ENCODE data around the gene ALG1.
"Not testable (repeated sequence)": the region's sequence is repeated elsewhere in the genome, so short reads cannot be mapped to it uniquely, and the experiment has no call there.

The ALG1 gene

DNA sequence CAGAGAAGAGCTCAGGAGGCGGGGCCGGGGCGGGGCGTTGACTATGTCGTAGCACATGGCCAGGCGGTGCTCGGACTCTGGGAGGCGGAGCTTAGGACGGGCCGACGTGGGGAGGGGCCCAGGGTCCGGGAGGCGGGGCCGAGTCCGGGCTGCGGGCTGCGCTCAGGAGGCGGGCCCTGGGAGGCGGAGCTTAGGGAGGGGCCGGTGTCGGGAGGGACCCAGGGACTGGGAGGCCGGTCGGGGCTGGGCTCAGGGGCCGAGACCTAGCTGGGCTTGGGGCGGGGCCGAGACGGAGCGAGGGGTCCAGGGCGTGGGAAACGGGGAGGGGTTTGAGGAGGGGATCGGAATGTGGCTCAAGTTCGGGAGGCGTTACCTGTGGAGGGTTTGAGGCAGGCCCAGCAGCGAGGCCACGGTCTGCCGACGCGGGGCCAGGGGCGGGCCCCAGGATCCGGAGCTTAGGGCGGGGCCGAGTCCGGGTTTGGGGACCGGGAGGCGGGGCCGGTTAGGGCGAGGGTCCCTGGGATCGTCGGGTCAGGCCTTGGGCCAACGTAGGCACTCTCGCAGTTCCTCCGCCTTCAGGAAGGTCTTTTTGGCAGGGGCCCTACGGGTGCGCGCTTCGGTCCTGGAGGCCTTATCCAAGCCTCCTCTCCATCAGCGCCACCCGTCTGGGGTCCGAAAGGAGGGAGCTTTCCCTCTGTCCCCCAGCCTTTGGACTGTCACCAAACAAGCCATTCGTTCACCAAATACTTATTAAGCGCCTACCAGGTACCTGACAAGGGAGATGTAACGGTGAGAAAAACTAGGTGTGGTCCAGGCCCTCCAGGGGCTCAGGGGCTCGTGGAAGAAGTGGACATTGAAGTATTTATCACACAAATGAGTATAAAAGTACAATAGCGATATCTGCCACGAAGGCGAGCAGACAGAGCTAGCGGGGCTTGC is 26.8 kb downstream of the ALG1 start:
- not testable (repeated sequence) for DNase-seq (ENCODE audit: low spot score)

DNA sequence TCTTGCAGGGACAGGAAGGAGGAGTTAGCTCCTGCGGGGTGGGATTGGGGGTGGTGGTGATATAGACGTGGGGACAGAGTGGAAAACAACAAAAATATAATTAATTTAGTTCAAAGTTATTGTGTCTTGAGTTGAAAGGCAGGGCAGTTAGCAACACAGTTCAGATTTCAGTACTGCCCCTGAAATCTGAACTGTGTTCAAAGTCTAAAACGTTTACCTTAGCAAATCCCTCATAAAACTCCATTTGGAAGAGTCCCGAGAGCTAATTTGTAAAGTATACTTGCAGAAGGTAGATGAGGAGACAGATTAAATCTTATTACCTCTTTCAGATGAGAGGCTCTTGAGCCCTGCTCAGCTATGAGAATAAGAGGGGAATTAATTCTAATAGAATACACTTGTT is 27.5 kb downstream of the ALG1 start:
- not testable (repeated sequence) for DNase-seq (ENCODE audit: low spot score)

- DNase-seq (ENCODE audit: low spot score), result not testable (repeated sequence)
These were observed 31.8 kb downstream of the ALG1 start for GRCh38 chr16:5103296-5104032.

DNA sequence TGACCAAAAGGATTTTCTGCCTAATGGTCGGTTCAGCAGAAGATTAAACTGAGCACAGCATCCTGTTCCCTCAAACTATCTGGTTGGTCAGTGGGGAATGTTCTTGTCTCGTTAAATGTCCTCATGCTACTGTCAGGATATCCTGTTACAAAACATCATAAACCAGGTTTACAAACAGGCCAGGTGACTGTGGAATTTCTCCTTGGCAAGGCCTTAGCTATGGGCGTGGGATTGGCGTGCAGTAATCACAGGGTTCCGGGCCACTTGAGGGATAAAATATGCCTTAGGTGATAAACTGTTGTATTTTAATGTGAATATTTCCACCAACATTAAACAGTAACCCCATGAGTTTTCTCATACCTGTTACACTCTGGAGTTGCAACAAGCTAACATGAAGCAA is 33.4 kb downstream of the ALG1 start:
- DNase-seq (ENCODE audit: low spot score), result not testable (repeated sequence)

- DNase-seq (ENCODE audit: low spot score), result no peak
These were observed 37.0 kb downstream of the ALG1 start for GRCh38 chr16:5108505-5109158.

DNA sequence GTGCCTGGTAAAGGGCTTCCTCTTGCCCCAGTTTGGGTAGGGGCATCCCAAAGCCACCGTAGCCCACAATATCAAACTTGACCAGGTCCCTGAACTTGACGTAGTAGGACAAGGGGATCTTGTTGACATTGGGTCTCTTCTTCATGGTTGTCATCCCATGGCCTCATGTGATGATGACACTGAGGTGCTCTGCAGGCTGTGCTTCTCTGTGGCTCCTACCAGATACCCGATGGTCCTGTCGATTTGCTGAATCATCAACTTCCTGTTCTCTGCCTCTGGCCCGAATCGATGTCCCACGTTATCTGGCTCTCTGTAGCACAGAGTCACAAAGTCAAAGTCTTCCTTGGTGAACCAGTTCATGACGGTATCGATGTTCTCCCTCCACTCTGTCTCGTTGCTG is 39.3 kb downstream of the ALG1 start:
- DNase-seq (ENCODE audit: low spot score), result not testable (repeated sequence)

- not testable (repeated sequence) for DNase-seq (ENCODE audit: low spot score)
These were observed 45.2 kb downstream of the ALG1 start for GRCh38 chr16:5116780-5117295.

DNA sequence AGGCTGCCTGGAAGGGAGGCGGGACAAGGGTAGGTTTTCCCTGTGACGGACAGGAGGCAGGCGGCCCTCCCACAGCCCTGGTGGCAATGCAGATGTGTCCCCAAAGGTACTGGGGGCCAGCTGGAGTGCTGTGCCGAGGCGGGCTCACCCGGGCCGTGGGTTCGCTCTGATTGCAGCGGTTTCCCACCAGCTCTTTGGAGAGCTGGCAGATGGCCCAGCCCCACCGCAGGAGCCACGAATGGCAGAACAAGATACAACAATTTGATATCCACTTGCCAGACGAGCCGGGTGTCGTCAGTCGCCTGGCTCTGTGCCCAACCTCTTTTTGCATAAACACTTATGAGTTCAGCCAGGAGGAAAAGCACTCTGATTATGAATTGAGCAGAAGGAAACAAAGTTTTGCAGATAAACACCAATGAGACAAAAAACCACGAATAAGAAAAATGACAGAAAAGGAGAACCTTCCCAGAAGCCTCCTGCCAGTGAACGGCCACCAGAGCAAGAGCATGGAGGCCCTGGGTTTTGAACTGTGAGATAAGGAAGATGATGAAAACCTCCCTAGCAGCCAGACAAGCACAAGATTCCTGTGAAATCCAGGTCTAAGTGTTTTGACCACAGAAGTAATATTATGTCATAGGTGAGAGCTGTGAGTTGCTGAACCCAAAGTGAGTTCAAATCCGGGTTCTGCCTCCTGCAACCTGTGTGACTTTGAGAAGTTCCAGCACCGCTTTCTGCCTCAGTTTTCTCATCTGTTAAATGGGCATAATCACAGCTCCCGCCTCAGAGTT is 45.9 kb downstream of the ALG1 start:
- not testable (repeated sequence) for DNase-seq (ENCODE audit: low spot score)

DNA sequence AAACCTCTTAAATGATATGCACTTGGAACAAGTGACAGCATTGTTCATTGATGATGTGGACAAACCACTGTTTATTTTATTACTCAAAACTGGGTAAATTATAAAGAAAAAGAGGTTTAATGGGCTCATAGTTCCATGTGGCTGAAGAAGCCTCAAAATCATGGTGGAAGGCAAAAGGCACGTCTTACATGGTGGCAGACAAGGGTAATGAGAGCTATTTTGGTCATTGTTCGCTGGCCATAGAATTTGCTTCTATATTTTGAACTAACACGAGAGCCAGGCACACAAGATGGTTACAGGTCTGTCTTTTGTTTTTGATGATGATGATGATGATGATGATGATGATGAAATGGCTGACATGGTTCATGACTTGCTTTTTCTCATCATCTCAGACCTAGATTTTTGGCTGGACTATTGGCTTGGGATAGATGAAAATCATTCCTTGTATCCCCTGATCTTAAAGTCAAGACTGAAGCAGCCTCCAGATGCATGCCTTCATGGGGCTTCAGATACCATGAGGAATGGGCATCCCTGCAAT is 59.9 kb downstream of the ALG1 start:
- DNase-seq (ENCODE audit: low spot score), result not testable (repeated sequence)

GRCh38 chr16:5132915-5133600 is 61.4 kb downstream of the ALG1 start:
- not testable (repeated sequence) for DNase-seq (ENCODE audit: low spot score)

GRCh38 chr16:5134739-5135452 is 63.3 kb downstream of the ALG1 start:
- DNase-seq (ENCODE audit: low spot score), result not testable (repeated sequence)

All from COLO829 (cell line).